ENCODE data around the gene C4orf36.

The C4orf36 gene

GRCh38 chr4:86855572-86855971, 36.6 kb downstream of the C4orf36 start:
- no peak overlapping the region for H3K4me3 ChIP-seq (ENCODE audit: low read depth, low read length)
- DNase-seq (ENCODE audit: low read depth) = no peak
- TF ChIP-seq CTCF (IDR thresholded peaks at IDR 0.05; ENCODE audit: insufficient read depth, low read depth, low read length, missing control alignments) = no peak

- DNase-seq (ENCODE audit: low read depth) = no peak
- no peak for TF ChIP-seq CTCF (IDR thresholded peaks at IDR 0.05; ENCODE audit: insufficient read depth, low read depth, low read length, missing control alignments)
- no peak overlapping the region for H3K4me3 ChIP-seq (ENCODE audit: low read depth, low read length)
Observed at GRCh38 chr4:86853209-86853608, 39.0 kb downstream of the C4orf36 start.

- TF ChIP-seq CTCF (IDR thresholded peaks at IDR 0.05; ENCODE audit: insufficient read depth, low read depth, low read length, missing control alignments) = no peak
- no peak for DNase-seq (ENCODE audit: low read depth)
- no peak within 1 kb of the TSS for H3K4me3 ChIP-seq (ENCODE audit: low read depth, low read length)
Observed at GRCh38 chr4:86848732-86849619, 43.2 kb downstream of the C4orf36 start, which contains the start of gene SLC10A6. Gene SLC10A6, minus strand, starts transcription at chr4:86849384. Its CDS starts 269 bp downstream, at chr4:86849115.

- no peak for DNase-seq (ENCODE audit: low read depth)
- no peak for TF ChIP-seq CTCF (IDR thresholded peaks at IDR 0.05; ENCODE audit: insufficient read depth, low read depth, low read length, missing control alignments)
- no peak overlapping the region for H3K4me3 ChIP-seq (ENCODE audit: low read depth, low read length)
Observed at GRCh38 chr4:86848136-86848535, 44.1 kb downstream of the C4orf36 start.

GRCh38 chr4:86847571-86847970, 44.7 kb downstream of the C4orf36 start:
- TF ChIP-seq CTCF (IDR thresholded peaks at IDR 0.05; ENCODE audit: insufficient read depth, low read depth, low read length, missing control alignments) = no peak
- no peak for DNase-seq (ENCODE audit: low read depth)
- H3K4me3 ChIP-seq (ENCODE audit: low read depth, low read length) = no peak overlapping the region

GRCh38 chr4:86846921-86847320, 45.3 kb downstream of the C4orf36 start:
- H3K4me3 ChIP-seq (ENCODE audit: low read depth, low read length) = no peak overlapping the region
- no peak for DNase-seq (ENCODE audit: low read depth)

More at GRCh38 chr4:86846921-86847320, 45.3 kb downstream of the C4orf36 start:
- TF ChIP-seq CTCF (IDR thresholded peaks at IDR 0.05; ENCODE audit: insufficient read depth, low read depth, low read length, missing control alignments) = no peak

All from GM12865 (cell line).